ENCODE measurements around the gene ZNF687. TPM values are rescaled to one million over a fixed set of nuclear protein-coding genes. Genes with fewer than 3 reads are reported as not detected.

The ZNF687 gene
- total RNA-seq, 1 donor from 2014 or later = 11.1 TPM

DNA sequence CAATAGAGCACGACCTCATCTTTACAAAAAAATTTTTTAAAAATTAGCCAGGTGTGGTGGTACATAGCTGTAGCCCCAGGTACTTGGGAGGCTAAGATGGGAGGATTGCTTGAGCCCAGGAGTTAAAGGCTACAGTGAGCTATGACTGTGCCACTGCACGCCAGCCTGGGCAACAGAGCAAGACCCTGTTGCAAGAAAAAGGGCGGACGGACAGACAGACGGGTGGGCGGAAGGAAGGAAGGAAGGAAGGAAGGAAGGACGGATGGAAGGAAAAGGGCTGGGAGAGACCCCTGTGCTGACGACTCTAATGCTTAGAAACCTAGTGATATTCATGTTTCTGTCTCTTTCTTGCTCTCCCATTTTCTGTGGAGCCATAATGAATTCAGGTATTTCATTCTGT, 30.7 kb downstream of the ZNF687 start:
- no peak for DNase-seq (ENCODE audit: low spot score)

DNA sequence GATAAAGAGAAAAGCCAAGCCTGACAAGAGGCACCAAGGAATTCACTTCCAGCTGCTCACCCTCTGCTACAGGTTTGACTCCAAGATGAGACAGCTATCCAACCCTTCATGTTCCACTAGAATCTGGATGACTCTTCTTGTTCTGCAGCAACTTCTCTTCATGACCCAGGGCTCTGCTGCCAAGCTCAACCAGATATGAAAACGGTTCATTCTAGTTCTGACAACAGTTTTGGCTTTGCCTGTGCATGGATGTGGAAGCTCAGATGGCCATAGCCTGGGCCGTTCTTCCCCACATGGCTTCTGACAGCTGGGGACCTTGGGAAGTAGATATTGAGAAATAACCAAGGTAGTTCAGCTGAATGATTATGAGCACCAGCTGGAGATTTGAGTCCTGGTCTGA, 31.4 kb downstream of the ZNF687 start:
- DNase-seq (ENCODE audit: low spot score) = no peak

- DNase-seq (ENCODE audit: low spot score) = peak; percentile 65
These were observed 32.2 kb downstream of the ZNF687 start for GRCh38 chr1:151314137-151314875.

- no peak for DNase-seq (ENCODE audit: low spot score)
These were observed 33.6 kb downstream of the ZNF687 start for GRCh38 chr1:151315565-151316235.

DNA sequence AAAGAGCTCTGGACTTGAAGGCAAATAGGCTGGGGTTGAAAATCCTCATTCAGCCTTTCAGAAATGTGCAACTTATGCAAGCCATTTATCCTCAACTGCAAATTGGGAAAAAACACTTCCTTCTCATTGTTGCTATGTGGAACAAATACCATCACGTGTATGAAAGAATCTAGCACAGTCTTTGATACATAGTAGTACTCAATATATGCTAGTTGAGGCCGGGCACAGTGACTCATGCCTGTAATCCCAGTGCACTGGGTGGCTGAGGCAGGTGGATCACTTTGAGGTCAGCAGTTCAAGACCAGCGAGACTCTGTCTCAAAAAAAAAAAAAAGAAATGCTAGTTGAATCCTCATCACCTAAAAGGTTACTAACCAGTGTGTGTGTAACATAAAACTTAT, 36.9 kb downstream of the ZNF687 start:
- no peak for DNase-seq (ENCODE audit: low spot score)

- DNase-seq (ENCODE audit: low spot score) = no peak
These were observed 42.4 kb downstream of the ZNF687 start for GRCh38 chr1:151324390-151324930.

DNA sequence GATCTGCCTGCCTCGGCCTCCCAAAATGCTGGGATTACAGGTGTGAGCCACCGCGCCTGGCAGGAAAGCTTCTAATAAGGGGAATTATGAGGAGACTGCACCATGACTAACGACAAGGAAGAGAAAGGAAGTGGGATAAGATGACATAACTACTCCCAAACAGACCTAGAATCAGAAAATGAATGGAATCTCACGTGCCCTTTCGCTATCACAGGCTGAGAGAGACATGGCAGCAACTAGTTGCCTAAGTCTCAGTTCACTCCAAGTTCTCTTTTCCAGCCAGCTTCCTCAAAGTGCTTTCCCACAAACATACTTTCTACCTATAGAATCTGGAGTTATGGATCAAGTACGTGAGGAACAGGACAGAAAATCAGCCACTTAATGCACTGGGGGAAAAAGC, 43.1 kb downstream of the ZNF687 start:
- no peak for DNase-seq (ENCODE audit: low spot score)

DNA sequence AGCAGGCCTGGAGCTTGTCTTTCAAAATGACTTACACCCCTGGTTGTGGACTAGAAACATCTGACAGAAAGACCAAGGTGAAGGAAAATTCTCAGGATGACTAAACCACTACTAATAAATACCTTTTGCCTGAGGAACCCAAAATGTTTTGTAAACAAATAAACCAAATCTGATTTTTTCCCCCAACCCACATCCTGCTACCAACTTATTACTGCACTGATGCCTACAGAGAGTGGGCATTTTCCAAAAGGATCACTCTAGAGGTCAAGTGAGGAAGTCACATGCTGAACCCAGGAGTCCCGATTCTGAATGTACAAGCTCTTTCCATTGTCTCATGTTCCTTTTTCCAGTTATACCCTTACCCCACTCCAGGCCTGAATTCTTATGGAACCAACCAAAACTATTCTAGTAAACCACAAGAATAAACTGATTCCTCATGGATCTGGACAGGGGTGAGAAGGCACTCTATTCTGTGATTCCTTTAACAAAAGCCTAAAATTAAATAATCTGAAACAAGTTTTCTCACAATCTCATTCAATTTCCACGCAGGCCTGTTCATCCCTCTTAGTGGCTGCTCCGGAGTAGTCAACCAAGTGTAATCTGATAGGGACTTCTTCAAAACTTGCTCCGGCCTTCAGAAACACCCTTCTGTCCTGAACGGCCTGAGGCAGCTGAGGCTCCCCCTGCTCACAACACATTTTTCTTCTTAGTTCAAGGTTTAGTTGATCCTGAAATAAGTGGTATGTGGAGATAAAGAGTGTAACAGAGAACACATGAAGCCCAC, 43.7 kb downstream of the ZNF687 start:
- DNase-seq (ENCODE audit: low spot score) = peak; percentile 22

- DNase-seq (ENCODE audit: low spot score) = peak; percentile 82
These were observed 44.6 kb downstream of the ZNF687 start for GRCh38 chr1:151326619-151327222.

DNA sequence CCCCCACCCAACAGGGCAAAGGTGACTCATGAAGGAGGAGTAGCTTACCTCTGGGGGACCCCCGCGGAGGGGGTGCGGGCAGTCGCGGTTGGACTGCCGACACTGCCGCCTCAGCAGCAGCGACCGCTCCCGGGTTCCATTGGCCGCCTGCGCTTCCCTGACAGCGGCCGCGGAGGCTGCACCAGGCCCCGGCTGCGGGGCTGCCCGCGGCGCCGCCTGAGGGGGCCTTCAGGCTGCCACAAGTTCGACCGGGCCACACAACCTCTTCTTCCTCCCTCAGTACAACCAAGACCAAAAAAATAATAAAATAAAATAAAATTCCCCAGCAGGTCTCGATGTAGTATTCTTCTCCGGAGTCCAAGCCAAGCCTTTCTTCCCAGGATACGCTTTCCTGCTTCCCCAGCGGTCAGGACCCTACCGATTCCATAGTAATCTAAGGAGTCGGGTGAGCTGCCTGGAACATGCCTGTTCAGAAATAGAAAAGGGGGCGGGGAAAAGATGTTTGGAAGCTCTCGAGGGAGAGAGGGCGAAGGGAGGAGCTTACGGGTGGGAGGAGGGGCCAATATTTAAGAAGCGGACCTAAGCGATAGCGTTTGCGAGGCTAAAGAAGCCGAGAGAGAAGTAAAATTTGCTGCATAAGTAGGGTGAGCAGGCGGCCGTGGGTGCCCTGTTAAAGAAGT, 45.3 kb downstream of the ZNF687 start, which contains the start of gene PI4KB:
Gene PI4KB (minus strand): TSS at position 194 of the 680 bp plus-strand sequence. CDS start 10,935 bp downstream, outside the sequence.
- peak; percentile 100 for DNase-seq (ENCODE audit: low spot score)

DNA sequence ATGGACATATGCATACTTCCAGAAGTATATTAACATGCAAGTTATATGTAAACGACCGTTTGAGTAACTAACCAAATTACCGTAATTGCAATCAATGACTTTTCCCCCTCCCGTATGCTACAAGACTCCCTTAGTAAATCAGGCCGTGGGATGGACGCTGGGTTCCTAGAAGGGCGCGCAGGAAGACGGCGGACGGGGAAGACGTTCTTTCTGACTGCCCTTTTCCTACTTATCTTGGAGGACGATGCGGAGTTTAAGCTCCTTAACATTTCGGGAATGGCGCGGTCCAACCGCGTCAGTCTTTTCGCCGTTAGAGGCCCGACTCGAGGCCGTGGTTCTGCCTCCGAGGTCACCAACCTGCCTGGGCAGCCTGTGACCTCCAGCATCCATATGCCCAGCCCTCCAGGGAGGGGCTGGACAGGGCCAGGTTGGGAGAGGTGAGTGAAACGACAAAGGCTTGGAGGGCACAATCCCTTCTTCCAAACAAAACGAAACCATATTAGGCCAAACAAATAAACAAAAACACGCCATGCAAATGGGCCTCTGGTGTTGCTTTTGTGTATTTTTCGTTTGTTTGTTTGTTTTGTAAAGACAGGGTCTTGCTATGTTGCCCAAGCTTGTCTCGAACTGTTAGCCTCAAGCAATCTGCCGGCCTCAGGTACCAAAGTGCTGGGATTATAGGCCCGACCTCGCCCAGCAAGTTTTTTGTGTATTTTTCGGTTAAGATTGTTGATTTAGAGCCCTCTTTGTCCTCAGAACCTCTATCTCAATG, 46.0 kb downstream of the ZNF687 start:
- no peak for DNase-seq (ENCODE audit: low spot score)

DNA sequence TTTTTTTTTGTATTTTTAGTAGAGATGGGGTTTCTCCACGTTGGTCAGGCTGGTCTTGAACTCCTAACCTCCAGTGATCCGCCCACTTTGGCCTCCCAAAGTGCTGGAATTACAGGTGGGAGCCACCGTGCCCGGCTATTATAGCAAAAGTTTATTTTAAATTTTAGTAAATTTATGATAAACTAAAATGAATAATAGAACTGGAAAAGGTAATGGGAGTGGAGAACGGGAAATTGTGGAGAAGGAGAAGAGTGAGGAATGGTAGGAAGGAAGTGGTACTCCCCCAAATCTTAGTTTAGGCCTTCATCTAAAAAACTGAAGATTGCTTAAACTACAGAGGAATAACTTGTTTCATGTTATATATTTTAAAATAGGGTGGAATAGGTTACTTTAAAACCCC, 52.7 kb downstream of the ZNF687 start:
- DNase-seq (ENCODE audit: low spot score) = no peak

GRCh38 chr1:151336556-151336955, 54.5 kb downstream of the ZNF687 start:
- DNase-seq (ENCODE audit: low spot score) = no peak

GRCh38 chr1:151340870-151341754, 59.0 kb downstream of the ZNF687 start:
- DNase-seq (ENCODE audit: low spot score) = peak; percentile 90

Other genes with a start within 250 kb of the ZNF687 start
- 13.7 TPM for gene BNIPL, start 245.7 kb upstream of the ZNF687 start, total RNA-seq (ENCODE audit: insufficient read depth, low replicate concordance)
- gene C1orf56, start 234.5 kb upstream of the ZNF687 start, total RNA-seq (ENCODE audit: insufficient read depth, low replicate concordance) = 2.4 TPM
- 33.5 TPM for gene CDC42SE1, start 222.7 kb upstream of the ZNF687 start, total RNA-seq (ENCODE audit: insufficient read depth, low replicate concordance)
- gene MLLT11, start 221.9 kb upstream of the ZNF687 start, total RNA-seq (ENCODE audit: insufficient read depth, low replicate concordance) = 4.1 TPM
- 11.1 TPM for gene GABPB2, start 211.5 kb upstream of the ZNF687 start, total RNA-seq (ENCODE audit: insufficient read depth, low replicate concordance)
- gene SEMA6C, start 135.7 kb upstream of the ZNF687 start, total RNA-seq (ENCODE audit: insufficient read depth, low replicate concordance) = 4.8 TPM
- 2.2 TPM for gene TNFAIP8L2, start 125.7 kb upstream of the ZNF687 start, total RNA-seq (ENCODE audit: insufficient read depth, low replicate concordance)
- gene LYSMD1, start 116.4 kb upstream of the ZNF687 start, total RNA-seq (ENCODE audit: insufficient read depth, low replicate concordance) = 4.8 TPM
- gene SCNM1, start 116.2 kb upstream of the ZNF687 start, total RNA-seq (ENCODE audit: insufficient read depth, low replicate concordance) = 10.1 TPM
- not detected for gene TMOD4, start 106.3 kb upstream of the ZNF687 start, total RNA-seq (ENCODE audit: insufficient read depth, low replicate concordance)
- gene VPS72, start 92.1 kb upstream of the ZNF687 start, total RNA-seq (ENCODE audit: insufficient read depth, low replicate concordance) = 61.4 TPM
- gene PIP5K1A, start 83.7 kb upstream of the ZNF687 start, total RNA-seq (ENCODE audit: insufficient read depth, low replicate concordance) = 61.9 TPM
- 134 TPM for gene PSMD4, start 27.6 kb upstream of the ZNF687 start, total RNA-seq (ENCODE audit: insufficient read depth, low replicate concordance)
- gene PI4KB, start 45.1 kb downstream of the ZNF687 start, total RNA-seq (ENCODE audit: insufficient read depth, low replicate concordance) = 44.3 TPM
- 14.0 TPM for gene RFX5, start 65.0 kb downstream of the ZNF687 start, total RNA-seq (ENCODE audit: insufficient read depth, low replicate concordance)
- 39.5 TPM for gene SELENBP1, start 90.4 kb downstream of the ZNF687 start, total RNA-seq (ENCODE audit: insufficient read depth, low replicate concordance)
- gene PSMB4, start 117.3 kb downstream of the ZNF687 start, total RNA-seq (ENCODE audit: insufficient read depth, low replicate concordance) = 222 TPM
- gene POGZ, start 177.2 kb downstream of the ZNF687 start, total RNA-seq (ENCODE audit: insufficient read depth, low replicate concordance) = 39.5 TPM
- 5.3 TPM for gene CGN, start 229.1 kb downstream of the ZNF687 start, total RNA-seq (ENCODE audit: insufficient read depth, low replicate concordance)